VCaP (cell line): ENCODE results near the gene SSNA1.

Source experiments
- H3K27ac ChIP-seq: fragments of 450-650 bp; 2 replicates; pipeline ENCODE4 v1.5.1; 2017
- CTCF ChIP-seq: fragments of 450-650 bp; conservative IDR thresholded peaks from 2 replicates; pipeline ENCODE4 v1.5.1; 2017; ENCODE audit warnings: mild to moderate bottlenecking, moderate library complexity

The SSNA1 gene

GRCh38 chr9:137200311-137201204, 12.1 kb downstream of the SSNA1 start, which contains the start of gene TPRN:
Gene TPRN, minus strand, starts transcription at chr9:137200741. Its CDS starts 30 bp downstream, at chr9:137200711.
- peak within 1 kb of the TSS; percentile 97 for H3K27ac ChIP-seq

GRCh38 chr9:137201205-137201868, 12.9 kb downstream of the SSNA1 start:
- TF ChIP-seq CTCF: no peak
- H3K27ac ChIP-seq: peak overlapping the region; percentile 97

More at GRCh38 chr9:137200311-137201204, 12.1 kb downstream of the SSNA1 start, which contains the start of gene TPRN:
- no peak for TF ChIP-seq CTCF

GRCh38 chr9:137202966-137203365, 14.5 kb downstream of the SSNA1 start:
- TF ChIP-seq CTCF: no peak
- no peak overlapping the region for H3K27ac ChIP-seq

- TF ChIP-seq CTCF: no peak
These were observed 16.3 kb downstream of the SSNA1 start for GRCh38 chr9:137204731-137205125.

GRCh38 chr9:137205126-137206069, 16.9 kb downstream of the SSNA1 start, which contains the start of the genes NDOR1 and TMEM203:
Gene NDOR1, plus strand, starts transcription at chr9:137205700. Its CDS starts 78 bp downstream, at chr9:137205778.
Gene TMEM203, minus strand, starts transcription at chr9:137205648. Its CDS starts 234 bp downstream, at chr9:137205414.
- peak within 1 kb of the TSS; percentile 85 for H3K27ac ChIP-seq
- no peak for TF ChIP-seq CTCF

More at GRCh38 chr9:137204731-137205125, 16.3 kb downstream of the SSNA1 start:
- H3K27ac ChIP-seq: peak overlapping the region; percentile 85

GRCh38 chr9:137206602-137207001, 18.1 kb downstream of the SSNA1 start:
- peak overlapping the region; percentile 85; the same call in 1 of the 2 replicates for H3K27ac ChIP-seq
- no peak for TF ChIP-seq CTCF
